Peyer's patch (tissue), 4 donors: ENCODE results near the gene KCNN3.

Experiments used
- POLR2A ChIP-seq, 2 donors: fragments of 450-650 bp; IDR thresholded peaks; one replicate each; pipeline ENCODE4 v1.5.1; 2017; ENCODE audit warnings: antibody characterized with exemption in 2 of 2, mild to moderate bottlenecking in 2 of 2, moderate library complexity in 2 of 2
- TF ChIP-seq, protein P1 (sequence below), 6 experiments: fragments of 450-650 bp in 4 of 6; fragments of 200-600 bp in 2 of 6; sonication (generic) in 1 of 6; IDR thresholded peaks; one replicate each; pipeline ENCODE4 v1.5.1; 2017 to 2019; ENCODE audit warnings: antibody characterized with exemption in 6 of 6, mild to moderate bottlenecking in 3 of 6, moderate library complexity in 1 of 6

GRCh38 chr1:154729577-154729976 is 140.5 kb downstream of the KCNN3 start:
- TF ChIP-seq, protein P1, sequence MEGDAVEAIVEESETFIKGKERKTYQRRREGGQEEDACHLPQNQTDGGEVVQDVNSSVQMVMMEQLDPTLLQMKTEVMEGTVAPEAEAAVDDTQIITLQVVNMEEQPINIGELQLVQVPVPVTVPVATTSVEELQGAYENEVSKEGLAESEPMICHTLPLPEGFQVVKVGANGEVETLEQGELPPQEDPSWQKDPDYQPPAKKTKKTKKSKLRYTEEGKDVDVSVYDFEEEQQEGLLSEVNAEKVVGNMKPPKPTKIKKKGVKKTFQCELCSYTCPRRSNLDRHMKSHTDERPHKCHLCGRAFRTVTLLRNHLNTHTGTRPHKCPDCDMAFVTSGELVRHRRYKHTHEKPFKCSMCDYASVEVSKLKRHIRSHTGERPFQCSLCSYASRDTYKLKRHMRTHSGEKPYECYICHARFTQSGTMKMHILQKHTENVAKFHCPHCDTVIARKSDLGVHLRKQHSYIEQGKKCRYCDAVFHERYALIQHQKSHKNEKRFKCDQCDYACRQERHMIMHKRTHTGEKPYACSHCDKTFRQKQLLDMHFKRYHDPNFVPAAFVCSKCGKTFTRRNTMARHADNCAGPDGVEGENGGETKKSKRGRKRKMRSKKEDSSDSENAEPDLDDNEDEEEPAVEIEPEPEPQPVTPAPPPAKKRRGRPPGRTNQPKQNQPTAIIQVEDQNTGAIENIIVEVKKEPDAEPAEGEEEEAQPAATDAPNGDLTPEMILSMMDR (IDR thresholded peaks at IDR 0.05) = no peak
- TF ChIP-seq POLR2A (IDR thresholded peaks at IDR 0.05) = no peak
